Skin epidermis (tissue), 12 donors: ENCODE data around the gene LRRC25.

Experiments
- H3K27ac ChIP-seq, 21 experiments: fragments of 200-600 bp; sonication (generic) in 11 of 21; one replicate each; pipeline ENCODE4 v1.5.0; 2020; ENCODE audit warnings: mild to moderate bottlenecking in 3 of 21, inconsistent platforms in 2 of 21, moderate library complexity in 2 of 21
- H3K4me3 ChIP-seq, 7 experiments: fragments of 200-600 bp; sonication (generic) in 2 of 7; one replicate each; pipeline ENCODE4 v1.5.0; 2020; ENCODE audit warnings: inconsistent platforms in 2 of 7, mild to moderate bottlenecking in 2 of 7, moderate library complexity in 1 of 7

The LRRC25 gene

DNA sequence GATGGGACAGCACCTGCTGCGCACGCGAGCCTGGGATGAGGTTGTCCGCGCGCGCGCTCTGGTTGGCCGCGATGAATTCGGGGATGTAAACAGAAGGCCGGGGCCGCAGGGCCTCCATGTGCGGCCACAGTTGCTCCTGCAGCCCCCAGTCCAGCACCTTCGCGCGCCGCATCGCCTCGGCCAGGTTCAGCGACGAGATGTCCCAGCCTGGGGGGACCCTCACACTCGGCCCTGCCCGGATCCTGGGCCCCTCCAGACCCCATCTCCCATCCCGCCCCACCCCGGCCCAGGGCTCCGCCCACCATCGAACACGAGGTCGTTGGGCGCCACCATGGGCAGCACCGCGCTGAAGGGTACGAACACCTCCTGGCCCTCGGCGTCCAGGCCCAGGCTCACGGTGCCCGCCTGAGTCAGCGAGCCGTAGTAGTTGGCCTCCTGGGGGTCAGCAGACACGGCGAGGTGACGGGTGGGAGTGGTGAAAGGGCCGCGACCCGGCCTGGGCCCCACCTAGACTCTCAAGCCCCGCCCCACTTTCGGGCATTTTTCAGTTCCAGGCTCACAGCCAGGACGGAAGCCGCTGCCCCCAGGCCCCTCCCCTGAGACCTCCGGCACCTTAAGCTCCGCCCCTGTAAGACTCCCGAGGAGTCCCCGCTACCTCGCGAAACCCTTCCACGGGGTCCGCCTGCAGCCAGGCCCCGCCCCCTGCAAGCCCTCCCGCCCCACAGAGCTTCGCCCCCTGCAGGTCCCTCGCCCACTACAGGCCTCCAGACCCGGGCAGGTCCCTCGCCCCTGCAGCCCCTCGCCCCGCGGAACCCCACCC is 39.5 kb upstream of the LRRC25 start:
- H3K4me3 ChIP-seq = peak overlapping the region; percentile 35 to 58 (median 43)
- peak overlapping the region in 5 of 21 experiments; percentile 41 to 76 (median 57) for H3K27ac ChIP-seq

DNA sequence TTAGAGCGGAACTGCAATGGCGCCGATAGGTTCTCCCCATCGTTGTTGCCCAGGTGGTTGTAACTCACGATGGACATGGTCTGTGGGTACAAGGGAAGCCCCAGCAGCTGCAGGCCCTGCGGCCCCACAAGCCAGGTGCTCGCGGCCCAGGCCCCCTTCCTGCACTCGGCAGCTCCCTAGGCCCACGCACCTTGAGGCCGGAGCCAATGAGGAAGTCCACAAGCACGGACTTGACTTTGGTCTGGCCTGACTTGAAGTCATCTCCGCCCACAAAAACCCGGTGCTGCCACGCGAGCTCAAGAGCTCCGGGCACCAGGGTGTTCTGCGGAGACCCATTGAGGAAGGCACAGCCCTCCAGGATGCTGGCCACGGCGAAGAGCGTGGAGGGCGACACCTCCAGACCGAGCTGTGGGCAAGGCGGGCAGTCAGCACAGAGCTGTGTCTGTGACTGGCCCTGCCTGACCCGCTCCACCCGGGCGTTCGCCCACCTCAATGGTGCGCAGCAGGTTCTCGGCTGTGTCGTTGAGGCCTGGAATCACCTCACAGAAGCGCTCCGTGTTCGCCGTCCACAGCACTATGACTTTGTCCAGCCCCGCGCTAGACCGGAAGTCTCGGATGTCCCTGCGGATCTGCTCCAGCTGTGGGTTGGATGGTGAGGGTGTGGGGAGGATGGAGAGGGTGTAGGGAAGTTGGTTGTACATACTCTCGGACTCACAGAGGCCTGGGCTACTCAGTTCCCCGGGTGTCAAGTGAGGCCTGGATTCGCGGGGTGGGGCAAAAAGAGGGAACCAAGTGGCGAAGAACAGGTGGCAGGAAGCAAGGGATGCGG is 38.6 kb upstream of the LRRC25 start:
- Histone ChIP-seq H3K4me3 (peak overlapping the region in 1 of 7 experiments; percentile 38), H3K27ac (no peak overlapping the region)

DNA sequence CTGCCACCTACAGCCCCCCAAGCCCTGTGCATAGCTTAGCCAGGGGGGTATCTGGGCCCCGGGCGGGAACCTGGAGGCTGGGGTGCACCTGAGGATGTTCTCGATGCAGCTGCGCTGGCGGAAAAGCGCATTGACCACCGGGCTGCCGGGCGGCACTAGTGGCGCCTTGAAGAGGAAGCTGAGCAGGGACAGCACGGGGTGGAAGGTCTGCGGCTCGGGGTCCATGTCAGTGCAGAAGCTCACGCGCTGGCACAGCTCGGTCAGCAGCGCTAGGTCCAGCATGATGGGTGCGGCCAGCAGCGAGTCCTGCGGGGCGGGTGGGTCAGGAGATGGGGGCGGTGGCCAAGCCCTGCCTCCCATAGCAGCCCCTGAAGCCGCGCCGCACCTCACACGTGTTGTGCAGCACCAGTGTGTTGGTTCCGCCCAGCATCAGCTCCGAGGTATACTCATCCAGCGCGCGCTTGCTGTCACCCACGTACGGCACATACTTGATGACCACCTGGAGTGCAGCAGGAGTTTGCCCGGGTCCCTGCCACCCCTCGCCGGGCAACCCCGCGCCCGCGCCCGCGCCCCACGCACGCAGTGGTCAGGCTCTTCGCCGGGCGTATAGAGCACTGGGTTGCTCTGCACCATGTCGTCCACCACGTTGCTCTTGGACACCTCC is 37.9 kb upstream of the LRRC25 start:
- Histone ChIP-seq H3K4me3 (no peak overlapping the region), H3K27ac (no peak overlapping the region)

DNA sequence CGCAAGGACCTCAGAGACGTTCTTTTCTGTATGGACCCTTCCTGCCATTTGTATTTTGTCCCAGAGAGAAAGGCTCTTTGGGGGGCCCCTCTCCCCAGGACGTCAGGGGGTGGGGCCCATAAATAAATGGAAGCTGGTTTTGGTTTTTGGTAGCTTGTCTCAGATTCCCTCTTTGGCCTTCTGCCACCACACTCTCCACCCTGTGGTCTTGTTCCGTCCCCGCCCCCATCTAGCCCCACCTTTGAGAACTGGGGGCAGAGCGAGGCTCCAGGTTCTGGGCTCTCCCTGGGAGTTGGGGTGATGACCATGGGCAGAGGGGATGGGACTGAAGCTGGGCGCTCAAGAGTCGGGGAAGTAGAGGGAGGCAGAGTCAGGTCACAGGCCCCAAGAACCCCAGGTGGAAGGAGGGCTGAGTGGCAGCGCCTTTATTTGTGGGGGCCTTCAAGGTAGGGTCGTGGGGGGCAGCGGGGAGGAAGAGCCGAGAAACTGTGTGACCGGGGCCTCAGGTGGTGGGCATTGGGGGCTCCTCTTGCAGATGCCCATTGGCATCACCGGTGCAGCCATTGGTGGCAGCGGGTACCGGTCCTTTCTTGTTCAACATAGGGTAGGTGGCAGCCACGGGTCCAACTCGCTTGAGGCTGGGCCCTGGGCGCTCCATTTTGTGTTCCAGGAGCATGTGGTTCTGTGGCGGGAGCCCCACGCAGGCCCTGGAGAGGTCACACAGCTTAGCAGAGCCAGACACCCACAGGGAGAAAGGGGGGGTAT is 37.2 kb upstream of the LRRC25 start:
- H3K27ac ChIP-seq = peak overlapping the region in 1 of 21 experiments; percentile 43
- H3K4me3 ChIP-seq = no peak overlapping the region

DNA sequence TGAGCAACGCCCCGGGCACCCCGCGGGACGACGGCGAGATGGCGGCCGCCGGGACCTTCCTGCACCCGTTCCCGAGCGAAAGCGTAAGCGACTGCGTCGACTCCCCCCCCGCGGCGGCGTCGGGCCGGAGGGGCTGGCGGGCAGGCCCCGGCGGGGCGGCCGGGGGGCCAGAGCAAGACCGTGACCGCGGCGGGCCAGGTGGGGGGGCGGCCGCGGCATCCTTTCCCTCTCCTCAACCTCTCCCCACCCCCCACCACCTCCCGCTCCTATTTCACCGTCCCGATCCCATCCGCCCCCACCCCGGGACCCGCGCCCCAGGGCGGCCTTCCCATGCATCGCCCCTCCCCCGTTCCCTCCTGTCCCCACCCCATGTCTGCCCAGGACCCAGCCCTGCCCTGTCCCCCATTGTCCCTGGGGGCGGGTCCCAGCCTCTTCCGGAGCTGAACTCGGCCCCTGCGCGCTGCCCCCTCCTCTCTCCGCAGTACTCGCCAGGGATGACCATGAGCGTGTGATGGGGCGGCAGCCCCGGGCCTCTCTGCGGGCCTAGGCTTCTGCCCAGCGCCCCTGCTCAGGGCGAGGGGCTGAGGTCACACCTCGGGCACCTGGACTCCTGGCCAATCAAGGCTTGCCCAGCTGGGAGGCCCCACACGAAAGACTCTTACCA is 36.4 kb upstream of the LRRC25 start:
- Histone ChIP-seq H3K27ac (peak overlapping the region in 8 of 21 experiments; percentile 43 to 80 (median 62)), H3K4me3 (peak overlapping the region; percentile 14 to 45 (median 35))

DNA sequence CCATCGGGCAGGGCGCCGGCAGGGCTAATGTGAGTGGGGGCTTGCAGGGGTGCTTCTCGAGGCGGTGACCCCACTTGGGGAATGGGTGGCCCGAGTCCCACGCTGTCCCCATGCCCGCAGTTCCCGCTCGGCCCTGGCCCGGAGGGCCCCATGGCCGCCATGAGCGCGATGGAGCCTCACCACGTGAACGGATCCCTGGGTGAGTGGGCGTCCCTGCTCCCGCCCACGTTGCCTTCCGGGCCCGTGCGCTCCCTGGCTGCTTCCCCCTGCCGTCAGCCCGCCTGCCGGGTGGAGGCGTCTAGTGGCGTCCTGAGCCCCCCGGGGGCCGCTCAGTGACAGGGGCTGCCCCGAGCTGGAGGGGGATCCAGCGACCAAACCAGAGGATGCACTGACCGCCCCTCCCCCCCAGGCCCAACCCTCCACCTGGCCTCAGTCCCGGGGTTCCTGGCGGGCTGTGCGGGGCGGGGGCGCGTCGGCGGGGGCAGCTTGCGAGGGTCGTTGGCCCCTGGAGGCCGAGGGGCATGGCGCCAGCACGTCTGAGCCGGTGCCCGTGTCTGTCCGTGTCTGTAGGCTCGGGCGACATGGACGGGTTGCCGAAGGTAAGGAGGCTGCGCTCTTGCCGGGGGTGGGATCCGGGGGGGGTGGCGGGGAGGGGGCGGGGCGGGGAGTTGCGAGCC is 35.7 kb upstream of the LRRC25 start:
- peak overlapping the region in 10 of 21 experiments; percentile 32 to 80 (median 58) for H3K27ac ChIP-seq
- peak overlapping the region; percentile 14 to 45 (median 35) for H3K4me3 ChIP-seq

DNA sequence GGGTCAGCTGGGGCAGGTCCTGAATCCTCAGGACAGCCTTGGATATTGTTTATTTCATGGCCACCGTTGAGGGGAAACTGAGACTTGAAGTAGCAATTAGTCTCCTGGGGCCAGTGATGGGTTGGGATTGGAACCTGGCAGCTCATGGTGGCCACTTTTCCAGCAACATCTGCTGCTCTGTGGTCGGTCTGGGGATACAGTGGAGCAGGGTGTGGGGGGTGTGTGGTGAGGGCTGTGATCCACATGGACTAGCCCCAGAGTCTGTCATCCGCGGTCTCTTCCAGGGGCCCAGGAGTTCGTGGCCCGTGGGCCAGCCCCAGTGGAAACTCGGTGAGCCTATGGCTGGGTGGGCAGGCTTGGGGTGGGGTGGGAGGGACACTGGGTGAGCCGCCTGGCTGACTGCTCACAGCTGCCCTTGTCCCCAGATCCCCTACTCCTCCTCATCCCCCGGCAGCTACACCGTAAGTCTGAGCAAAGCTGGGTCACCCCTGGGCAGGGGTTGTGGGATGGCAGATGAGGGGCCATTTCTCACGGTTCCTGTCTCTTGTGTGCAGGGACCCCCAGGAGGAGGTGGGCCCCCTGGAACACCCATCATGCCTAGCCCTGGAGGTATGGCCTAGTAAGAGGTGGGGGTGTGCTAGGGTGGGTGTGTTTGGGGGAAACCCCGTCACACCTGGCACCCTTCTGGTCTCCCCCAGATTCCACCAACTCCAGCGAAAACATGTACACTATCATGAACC is 35.0 kb upstream of the LRRC25 start:
- Histone ChIP-seq H3K27ac (peak overlapping the region in 6 of 21 experiments; percentile 45 to 80 (median 60)), H3K4me3 (peak overlapping the region in 2 of 7 experiments; percentile 38 to 41)

DNA sequence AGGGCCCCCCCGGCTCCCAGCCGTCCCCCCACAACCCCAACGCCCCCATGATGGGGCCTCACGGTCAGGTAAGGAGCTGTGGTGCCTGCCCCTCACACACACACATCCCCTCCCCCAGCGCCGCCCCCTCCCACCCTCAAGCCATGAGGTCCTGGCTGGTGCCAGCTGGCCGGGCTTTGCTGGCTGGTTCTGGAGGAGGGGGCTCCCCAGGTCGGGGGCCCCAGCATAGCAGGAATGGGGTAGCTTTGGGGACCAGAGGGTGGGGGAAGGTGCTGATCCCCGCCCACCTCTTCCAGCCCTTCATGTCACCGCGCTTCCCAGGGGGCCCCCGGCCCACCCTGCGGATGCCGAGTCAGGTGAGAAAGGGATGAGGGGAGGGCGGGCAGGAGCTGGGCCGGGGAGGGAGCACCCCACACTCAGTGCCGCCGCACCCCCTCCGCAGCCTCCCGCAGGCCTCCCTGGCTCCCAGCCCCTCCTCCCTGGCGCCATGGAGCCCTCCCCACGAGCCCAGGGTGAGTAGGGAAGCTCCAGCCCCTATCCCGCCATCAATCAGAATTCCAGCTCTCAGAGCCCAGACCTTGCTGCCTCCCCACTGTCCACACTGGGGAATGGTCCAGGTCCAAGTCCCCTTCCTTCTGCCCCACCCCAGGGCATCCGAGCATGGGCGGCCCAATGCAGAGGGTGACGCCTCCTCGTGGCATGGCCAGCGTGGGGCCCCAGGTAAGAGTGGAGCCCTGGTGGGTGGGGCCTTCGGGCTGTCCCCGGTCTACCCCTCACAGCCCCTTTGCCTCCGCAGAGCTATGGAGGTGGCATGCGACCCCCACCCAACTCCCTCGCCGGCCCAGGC is 34.2 kb upstream of the LRRC25 start:
- H3K27ac ChIP-seq = no peak overlapping the region
- no peak overlapping the region for H3K4me3 ChIP-seq

DNA sequence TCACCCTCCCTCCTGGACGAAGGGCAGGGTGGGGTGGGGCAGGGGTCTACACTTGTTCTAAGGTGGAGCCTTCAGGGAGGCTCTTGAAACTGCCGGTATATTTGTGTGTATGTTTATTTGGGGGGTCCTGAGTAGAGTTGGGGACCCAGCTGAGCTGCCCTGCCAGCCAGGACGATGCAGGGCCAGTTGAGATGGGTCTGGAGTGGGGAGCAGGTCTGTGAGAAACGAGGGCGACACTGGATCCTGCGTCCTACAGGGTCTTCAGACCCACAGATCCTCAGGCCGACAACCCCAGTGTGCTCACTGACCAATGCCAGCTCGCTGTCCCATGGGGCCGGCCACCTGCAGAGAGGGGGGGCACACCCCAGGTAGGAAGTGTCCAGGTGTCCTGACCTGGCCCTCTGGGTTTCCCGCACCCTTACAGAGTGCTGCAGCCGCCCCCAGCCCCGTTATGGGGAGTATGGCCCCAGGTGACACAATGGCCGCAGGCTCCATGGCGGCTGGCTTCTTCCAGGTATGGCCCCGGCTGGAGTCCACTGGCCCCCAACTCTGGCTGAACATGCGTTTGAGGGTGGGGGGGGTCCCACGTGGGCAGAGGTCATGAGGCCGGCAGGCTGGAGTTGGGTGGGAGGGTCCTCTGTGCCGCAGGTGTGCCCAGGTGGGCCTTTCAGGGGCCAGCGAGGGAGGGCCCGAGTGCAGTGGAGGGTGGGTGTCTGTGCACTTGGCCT is 33.2 kb upstream of the LRRC25 start:
- peak overlapping the region in 3 of 21 experiments; percentile 72 to 87 (median 78) for H3K27ac ChIP-seq

DNA sequence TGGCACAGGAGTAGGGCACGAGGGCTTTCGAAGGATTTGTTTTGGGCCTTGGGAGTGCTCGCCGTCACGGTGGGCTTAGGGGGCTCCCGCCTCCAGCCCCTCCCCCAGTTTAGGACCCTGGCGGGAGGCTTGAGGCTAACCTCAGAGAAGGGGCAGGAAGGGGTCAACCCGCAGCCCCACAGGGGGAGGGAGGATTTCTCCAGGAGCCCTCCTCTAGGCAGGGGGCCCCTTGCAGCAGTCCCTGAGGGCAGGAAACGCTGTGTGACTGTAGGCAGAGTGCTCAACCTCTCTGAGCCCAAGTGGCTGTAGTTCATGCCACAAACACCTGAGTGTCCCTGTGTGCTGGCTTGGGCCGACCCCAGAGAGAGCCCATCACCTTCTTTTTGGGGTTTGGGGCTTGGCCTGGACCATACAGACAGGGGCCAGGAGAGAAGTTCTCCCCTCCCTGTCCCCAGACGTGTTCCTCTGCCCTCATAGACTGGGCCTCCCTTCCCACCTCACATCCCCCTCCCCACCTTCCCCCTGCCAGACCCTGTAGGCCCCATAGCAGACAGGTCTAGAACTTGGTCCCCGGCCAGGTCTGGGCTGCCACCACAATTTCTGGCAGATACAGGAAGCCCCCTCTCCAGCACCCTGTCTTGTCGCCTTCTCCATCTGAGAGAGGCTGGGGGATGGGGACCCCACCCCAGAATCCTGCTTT is 32.4 kb upstream of the LRRC25 start:
- Histone ChIP-seq H3K4me3 (peak overlapping the region in 3 of 7 experiments; percentile 28 to 37 (median 35)), H3K27ac (peak overlapping the region in 17 of 21 experiments; percentile 0 to 87 (median 69))

More for the DNA sequence above, 33.2 kb upstream of the LRRC25 start:
- H3K4me3 ChIP-seq = no peak overlapping the region

DNA sequence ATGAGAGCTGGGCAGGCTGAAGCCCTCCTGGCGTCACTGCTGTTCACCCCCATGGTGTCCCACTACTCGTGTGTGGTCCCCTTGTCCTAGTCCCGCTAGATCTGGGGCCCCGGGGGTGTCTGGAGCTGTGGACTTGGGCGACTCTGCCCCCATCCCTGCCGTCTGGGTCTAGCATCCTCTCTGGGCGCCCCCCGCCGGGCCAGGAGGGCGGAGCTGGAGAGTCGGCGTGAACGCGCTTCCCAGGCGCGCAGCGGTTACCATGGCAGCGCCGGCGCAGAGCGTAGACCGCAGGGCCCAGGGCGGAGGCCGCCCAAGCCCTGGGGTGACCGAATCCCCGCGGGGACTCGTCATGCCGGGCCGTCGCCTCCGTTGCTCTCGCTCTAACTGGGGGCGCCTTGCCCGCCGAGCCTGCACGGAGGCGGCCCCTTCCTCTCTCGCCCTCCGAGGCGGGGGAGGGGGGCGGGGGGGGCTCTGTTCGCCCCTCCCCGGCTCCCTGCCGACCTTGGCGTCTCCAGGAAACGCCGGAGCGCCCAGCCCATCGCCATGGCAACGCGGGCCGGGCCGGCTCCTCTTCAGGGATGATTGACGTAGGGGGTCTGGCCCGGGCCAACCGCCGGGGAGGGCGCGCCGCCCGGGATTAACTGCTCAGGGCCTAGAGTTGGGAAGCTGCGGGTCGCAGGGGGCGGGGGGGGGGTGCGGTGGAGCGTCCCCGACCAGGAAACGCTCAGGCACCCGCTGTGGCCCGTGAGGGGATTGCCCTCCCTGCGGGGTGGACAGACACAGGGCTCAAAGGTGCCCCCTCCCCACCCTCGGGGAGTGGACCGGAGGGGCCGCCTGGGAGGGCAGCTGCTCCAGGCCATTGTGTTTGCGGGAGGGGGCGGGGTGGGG is 31.6 kb upstream of the LRRC25 start:
- peak overlapping the region; percentile 20 to 37 (median 29) for H3K4me3 ChIP-seq
- H3K27ac ChIP-seq = peak overlapping the region in 19 of 21 experiments; percentile 0 to 87 (median 68)

DNA sequence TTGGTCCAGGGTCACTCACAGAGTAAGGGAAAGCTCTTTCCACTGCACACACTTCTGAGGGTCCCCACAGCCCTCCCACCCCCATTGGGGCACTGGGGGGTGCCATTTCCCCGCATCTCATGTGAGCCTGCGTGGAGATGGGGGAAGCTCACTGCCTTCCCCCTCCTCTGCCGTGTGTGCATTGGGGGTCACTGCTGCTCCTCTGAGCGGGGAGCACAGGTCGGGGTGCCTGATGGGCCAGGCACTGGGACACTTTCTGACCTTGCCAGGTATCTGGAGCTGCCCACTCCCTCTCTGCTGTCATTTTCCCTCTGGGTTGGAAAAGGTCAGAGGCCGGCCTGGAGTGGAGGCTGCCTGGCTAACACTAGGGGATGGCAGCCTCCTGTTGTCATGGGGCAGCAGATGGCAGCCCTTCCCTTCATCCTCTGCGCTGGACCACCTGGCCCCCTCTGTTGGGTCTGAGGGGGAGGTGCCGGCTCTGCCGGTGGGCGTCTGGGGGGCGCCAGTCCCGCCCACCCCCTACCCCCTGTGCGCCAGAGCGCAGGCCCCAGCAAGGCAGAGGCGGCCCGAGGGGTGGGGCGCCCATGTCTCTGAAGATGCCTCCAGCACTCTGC is 30.9 kb upstream of the LRRC25 start:
- Histone ChIP-seq H3K27ac (peak overlapping the region in 14 of 21 experiments; percentile 40 to 87 (median 72)), H3K4me3 (peak overlapping the region in 1 of 7 experiments; percentile 35)

DNA sequence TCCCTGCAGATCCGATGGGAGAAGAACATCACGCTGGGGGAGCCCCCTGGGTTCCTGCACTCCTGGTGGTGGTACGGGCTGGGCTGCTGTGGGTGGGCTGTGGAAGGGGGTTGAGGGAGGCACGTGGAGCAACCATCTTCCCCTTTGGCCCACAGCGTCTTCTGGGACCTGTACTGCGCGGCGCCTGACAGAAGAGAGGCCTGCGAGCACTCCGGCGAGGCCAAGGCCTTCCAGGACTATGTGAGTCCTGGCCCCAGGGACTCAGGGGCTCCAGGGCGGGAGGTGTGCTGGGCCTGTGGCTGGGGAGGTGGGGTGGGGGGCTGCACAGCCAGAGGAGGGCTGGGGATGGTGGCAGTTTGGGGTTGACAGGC is 30.3 kb upstream of the LRRC25 start:
- H3K4me3 ChIP-seq = no peak overlapping the region
- H3K27ac ChIP-seq = peak overlapping the region in 3 of 21 experiments; percentile 3 to 68 (median 16)
